ENCODE measurements around the gene ADI1. TPM values are rescaled to one million over a fixed set of nuclear protein-coding genes. Genes with fewer than 3 reads are reported as not detected.

ADI1 gene
- total RNA-seq, 1 donor from 2014 or later, result 41.6 TPM

- H3K9me3 Mint-ChIP-seq (ENCODE audit: unreplicated experiment), result no peaks in the 10 kb centered on the region
- Histone ChIP-seq H3K27ac (ENCODE audit: low read depth, low read length) (no peak overlapping the region), H3K4me1 (ENCODE audit: insufficient read depth, low read length) (peaks cover 5% of the 10 kb centered on the region), H4K20me1 (ENCODE audit: insufficient read depth, low read length) (no peaks in the 10 kb centered on the region), H2AFZ (ENCODE audit: low read depth, low read length) (no peak overlapping the region), H3K79me2 (ENCODE audit: insufficient read depth, low read length) (no peaks in the 10 kb centered on the region), H3K9ac (ENCODE audit: low read length) (no peak overlapping the region), H3K4me2 (ENCODE audit: low read length) (no peak overlapping the region), H3K9me3 (ENCODE audit: insufficient read depth, low read depth, low read length) (no peaks in the 10 kb centered on the region), H3K27me3 (ENCODE audit: insufficient read depth, low read length) (no peaks in the 10 kb centered on the region), H3K4me3 (ENCODE audit: insufficient read depth, low read depth, low read length) (no peak overlapping the region), H3K36me3 (ENCODE audit: insufficient read depth, low read length) (no peaks in the 10 kb centered on the region)
- no peak overlapping the region for H3K4me3 Mint-ChIP-seq (ENCODE audit: unreplicated experiment)
- peaks cover 4% of the 10 kb centered on the region for H3K36me3 Mint-ChIP-seq (ENCODE audit: low read depth, unreplicated experiment)
- TF ChIP-seq CTCF (IDR thresholded peaks at IDR 0.05; ENCODE audit: insufficient read depth, low read depth, low read length) (no peak), EZH2 (IDR thresholded peaks at IDR 0.05; ENCODE audit: insufficient read depth, low read length) (no peak)
- FAIRE-seq (no peak), DNase-seq (ENCODE audit: low read depth) (no peak)
- H3K4me1 Mint-ChIP-seq (ENCODE audit: low read depth, unreplicated experiment), result peaks cover 3% of the 10 kb centered on the region
- H3K27ac Mint-ChIP-seq (ENCODE audit: unreplicated experiment), result no peak overlapping the region
- H3K27me3 Mint-ChIP-seq (ENCODE audit: low read depth, unreplicated experiment), result no peaks in the 10 kb centered on the region
Measured at GRCh38 chr2:3529316-3530025, 10.1 kb upstream of the ADI1 start.

GRCh38 chr2:3527886-3528785 is 8.8 kb upstream of the ADI1 start:
- Mint-ChIP-seq H3K4me3 (ENCODE audit: unreplicated experiment) (no peak overlapping the region), H3K27me3 (ENCODE audit: low read depth, unreplicated experiment) (no peaks in the 10 kb centered on the region), H3K9me3 (ENCODE audit: unreplicated experiment) (no peaks in the 10 kb centered on the region), H3K27ac (ENCODE audit: unreplicated experiment) (no peak overlapping the region), H3K4me1 (ENCODE audit: low read depth, unreplicated experiment) (peaks cover 13% of the 10 kb centered on the region), H3K36me3 (ENCODE audit: low read depth, unreplicated experiment) (peaks cover 3% of the 10 kb centered on the region)
- Histone ChIP-seq H4K20me1 (ENCODE audit: insufficient read depth, low read length) (no peaks in the 10 kb centered on the region), H3K79me2 (ENCODE audit: insufficient read depth, low read length) (no peaks in the 10 kb centered on the region), H3K4me3 (ENCODE audit: insufficient read depth, low read depth, low read length) (no peak overlapping the region), H2AFZ (ENCODE audit: low read depth, low read length) (no peak overlapping the region), H3K9ac (ENCODE audit: low read length) (no peak overlapping the region), H3K4me2 (ENCODE audit: low read length) (no peak overlapping the region), H3K36me3 (ENCODE audit: insufficient read depth, low read length) (no peaks in the 10 kb centered on the region), H3K9me3 (ENCODE audit: insufficient read depth, low read depth, low read length) (no peaks in the 10 kb centered on the region), H3K27me3 (ENCODE audit: insufficient read depth, low read length) (no peaks in the 10 kb centered on the region), H3K4me1 (ENCODE audit: insufficient read depth, low read length) (peaks cover 16% of the 10 kb centered on the region), H3K27ac (ENCODE audit: low read depth, low read length) (no peak overlapping the region)
- TF ChIP-seq EZH2 (IDR thresholded peaks at IDR 0.05; ENCODE audit: insufficient read depth, low read length) (no peak), CTCF (IDR thresholded peaks at IDR 0.05; ENCODE audit: insufficient read depth, low read depth, low read length) (no peak)
- DNase-seq (ENCODE audit: low read depth), result no peak
- no peak for FAIRE-seq

Measured in astrocyte (in vitro differentiated cells and primary cell).